ENCODE data around the gene ZBTB7C.
A peak's percentile ranks its signal among the peaks of the same experiment; 100 is the strongest.

Gene ZBTB7C

GRCh38 chr18:48133671-48134251 is 275.4 kb downstream of the ZBTB7C start:
- DNase-seq: peak; percentile 71

GRCh38 chr18:48132797-48133655 is 276.2 kb downstream of the ZBTB7C start:
- DNase-seq: no peak

- DNase-seq: no peak
Measured at GRCh38 chr18:48131042-48131441, 278.1 kb downstream of the ZBTB7C start.

- DNase-seq: peak; percentile 54
Measured at GRCh38 chr18:48129621-48130082, 279.5 kb downstream of the ZBTB7C start.

GRCh38 chr18:48127606-48128005 is 281.6 kb downstream of the ZBTB7C start:
- no peak for DNase-seq

- DNase-seq: no peak
Measured at GRCh38 chr18:48126240-48126639, 282.9 kb downstream of the ZBTB7C start.

GRCh38 chr18:48125724-48126123 is 283.5 kb downstream of the ZBTB7C start:
- no peak for DNase-seq

GRCh38 chr18:48124857-48125626 is 284.1 kb downstream of the ZBTB7C start:
- DNase-seq: no peak

GRCh38 chr18:48123941-48124340 is 285.2 kb downstream of the ZBTB7C start:
- DNase-seq: no peak

GRCh38 chr18:48123324-48123723 is 285.9 kb downstream of the ZBTB7C start:
- no peak for DNase-seq

- DNase-seq: no peak
Measured at GRCh38 chr18:48122816-48123215, 286.4 kb downstream of the ZBTB7C start.

- DNase-seq: no peak
Measured at GRCh38 chr18:48122376-48122775, 286.8 kb downstream of the ZBTB7C start.

- DNase-seq: no peak
Measured at GRCh38 chr18:48121752-48122151, 287.4 kb downstream of the ZBTB7C start.

- DNase-seq: no peak
Measured at GRCh38 chr18:48119204-48119603, 290.0 kb downstream of the ZBTB7C start.

GRCh38 chr18:48116873-48117630 is 292.1 kb downstream of the ZBTB7C start:
- DNase-seq: no peak

GRCh38 chr18:48116017-48116416 is 293.2 kb downstream of the ZBTB7C start:
- DNase-seq: no peak

GRCh38 chr18:48113691-48114090 is 295.5 kb downstream of the ZBTB7C start:
- DNase-seq: no peak

GRCh38 chr18:48111587-48111986 is 297.6 kb downstream of the ZBTB7C start:
- no peak for DNase-seq

- no peak for DNase-seq
Measured at GRCh38 chr18:48110797-48111196, 298.4 kb downstream of the ZBTB7C start.

GRCh38 chr18:48109961-48110493 is 299.2 kb downstream of the ZBTB7C start:
- DNase-seq: no peak

GRCh38 chr18:48108136-48108535 is 301.0 kb downstream of the ZBTB7C start:
- no peak for DNase-seq

- DNase-seq: peak; percentile 41
Measured at GRCh38 chr18:48106976-48107781, 302.0 kb downstream of the ZBTB7C start.
